Ascending aorta (tissue), 2 donors: ENCODE data around the gene TFPI. TPM values are rescaled to one million over a fixed set of nuclear protein-coding genes. Genes with fewer than 3 reads are reported as not detected.
"Not testable (repeated sequence)": the region's sequence is repeated elsewhere in the genome, so short reads cannot be mapped to it uniquely, and the experiment has no call there.

ENCODE experiments used
- DNase-seq, 2 donors: peaks; one replicate each; pipeline ENCODE4 v3.0.0-alpha.2; 2019; ENCODE audit warnings: low spot score in 2 of 2
- H3K27ac ChIP-seq, 2 donors: fragments of 200-600 bp; sonication (generic); one replicate each; pipeline ENCODE4 v1.5.1; 2016 to 2017; ENCODE audit warnings: mild to moderate bottlenecking in 1 of 2
- H3K27me3 ChIP-seq: fragments of 200-600 bp; sonication (generic); one replicate; pipeline ENCODE4 v1.5.1; 2017
- H3K36me3 ChIP-seq, 2 donors: fragments of 200-600 bp; sonication (generic); one replicate each; pipeline ENCODE4 v1.5.1; 2016
- H3K4me1 ChIP-seq, 2 donors: fragments of 200-600 bp; sonication (generic); one replicate each; pipeline ENCODE4 v1.5.1; 2016 to 2017; ENCODE audit warnings: mild to moderate bottlenecking in 1 of 2
- H3K4me3 ChIP-seq, 2 donors: fragments of 200-600 bp; sonication (generic); one replicate each; pipeline ENCODE4 v1.5.1; 2016 to 2017; ENCODE audit warnings: mild to moderate bottlenecking in 1 of 2
- H3K9me3 ChIP-seq, 2 donors: fragments of 200-600 bp; sonication (generic); one replicate each; pipeline ENCODE4 v1.5.1; 2016
- CTCF ChIP-seq, 3 experiments: fragments of 200-600 bp in 2 of 3; fragments of 450-650 bp in 1 of 3; sonication (generic) in 2 of 3; IDR thresholded peaks; one replicate each; pipeline ENCODE4 v1.5.1; 2016 to 2019; ENCODE audit warnings: antibody characterized with exemption in 3 of 3, mild to moderate bottlenecking in 1 of 3, moderate library complexity in 1 of 3
- intact Hi-C: fragments of 100-400 bp; cut with DNase I; formaldehyde crosslinking; loops from one replicate; pipeline ENCODE4 v1.15.1; 2023
- total RNA-seq: library from RNA; depleted of rRNA; stranded (reverse); fragments of >200 nt; gene quantifications from one replicate; pipeline ENCODE4 v1.1.0, GENCODE V29; 2016

The TFPI gene
- total RNA-seq, 1 donor from 2014 or later = 85.6 TPM

GRCh38 chr2:187567126-187567525 is 12.9 kb upstream of the TFPI start:
- Histone ChIP-seq H3K27ac (no peak overlapping the region), H3K36me3 (no peaks in the 10 kb centered on the region), H3K4me3 (no peak overlapping the region), H3K27me3 (no peaks in the 10 kb centered on the region), H3K9me3 (no peaks in the 10 kb centered on the region), H3K4me1 (no peaks in the 10 kb centered on the region)
- TF ChIP-seq CTCF (IDR thresholded peaks at IDR 0.05) = no peak
- no peak for DNase-seq
- intact Hi-C loops = no loop called here

GRCh38 chr2:187566712-187567111 is 12.5 kb upstream of the TFPI start:
- no peaks in the 10 kb centered on the region for H3K27me3 ChIP-seq
- no peak overlapping the region for H3K27ac ChIP-seq
- intact Hi-C loops = no loop called here

GRCh38 chr2:187566266-187566665 is 12.0 kb upstream of the TFPI start:
- H3K36me3 ChIP-seq = no peaks in the 10 kb centered on the region
- no peaks in the 10 kb centered on the region for H3K4me1 ChIP-seq
- H3K27ac ChIP-seq = no peak overlapping the region
- H3K9me3 ChIP-seq = no peaks in the 10 kb centered on the region
- no peaks in the 10 kb centered on the region for H3K27me3 ChIP-seq
- intact Hi-C loops = no loop called here
- DNase-seq = no peak
- H3K4me3 ChIP-seq = no peak overlapping the region
- no peak for TF ChIP-seq CTCF (IDR thresholded peaks at IDR 0.05)

More at GRCh38 chr2:187566712-187567111, 12.5 kb upstream of the TFPI start:
- no peaks in the 10 kb centered on the region for H3K4me1 ChIP-seq
- H3K4me3 ChIP-seq = no peak overlapping the region
- H3K9me3 ChIP-seq = no peaks in the 10 kb centered on the region
- no peak for DNase-seq
- TF ChIP-seq CTCF (IDR thresholded peaks at IDR 0.05) = no peak
- H3K36me3 ChIP-seq = no peaks in the 10 kb centered on the region

GRCh38 chr2:187565618-187566017 is 11.4 kb upstream of the TFPI start:
- H3K4me3 ChIP-seq, H3K36me3 ChIP-seq, H3K27ac ChIP-seq, H3K27me3 ChIP-seq, intact Hi-C loops, DNase-seq, H3K9me3 ChIP-seq, H3K4me1 ChIP-seq: not testable (repeated sequence)

- DNase-seq, H3K27me3 ChIP-seq, H3K9me3 ChIP-seq, H3K4me1 ChIP-seq, intact Hi-C loops, H3K27ac ChIP-seq, H3K36me3 ChIP-seq, H3K4me3 ChIP-seq: not testable (repeated sequence)
These were observed 2.3 kb upstream of the TFPI start for GRCh38 chr2:187556493-187556892.

- no peak for TF ChIP-seq CTCF (IDR thresholded peaks at IDR 0.05)
- DNase-seq = no peak
- intact Hi-C loops = no loop called here
- Histone ChIP-seq H3K4me1 (no peaks in the 10 kb centered on the region), H3K27me3 (no peaks in the 10 kb centered on the region), H3K4me3 (peak overlapping the region in 1 of 2 donors; percentile 47), H3K27ac (peak overlapping the region in 1 of 2 donors; percentile 60), H3K36me3 (no peaks in the 10 kb centered on the region), H3K9me3 (no peaks in the 10 kb centered on the region)
These were observed 458 bp upstream of the TFPI start for GRCh38 chr2:187554704-187555082.
